Upper lobe of right lung (tissue), 1 donor: ENCODE data around the gene SLMAP. TPM values are rescaled to one million over a fixed set of nuclear protein-coding genes. Genes with fewer than 3 reads are reported as not detected.

Experiments
- ATAC-seq: fragments of 200-7000 bp; cut with Tn5 transposase; one replicate; pipeline ENCODE4 v1.9.1; 2020; ENCODE audit warnings: mild to moderate bottlenecking, moderate library complexity
- DNase-seq: peaks from one replicate; pipeline ENCODE4 v3.0.0-alpha.2; 2020
- H3K27ac ChIP-seq: fragments of 200-600 bp; one replicate; pipeline ENCODE4 v1.8.0; 2022
- H3K27me3 ChIP-seq: fragments of 200-600 bp; one replicate; pipeline ENCODE4 v1.8.0; 2022; ENCODE audit warnings: mild to moderate bottlenecking
- H3K36me3 ChIP-seq: fragments of 200-600 bp; one replicate; pipeline ENCODE4 v1.8.0; 2022
- H3K4me1 ChIP-seq: fragments of 200-600 bp; one replicate; pipeline ENCODE4 v1.8.0; 2022
- H3K4me3 ChIP-seq: fragments of 200-600 bp; one replicate; pipeline ENCODE4 v1.8.0; 2022; ENCODE audit warnings: mild to moderate bottlenecking
- H3K9me3 ChIP-seq: fragments of 200-600 bp; one replicate; pipeline ENCODE4 v1.8.0; 2022
- intact Hi-C: fragments of 100-400 bp; cut with DNase I; formaldehyde crosslinking; loops from one replicate; pipeline ENCODE4 v1.11.0; 2022
- total RNA-seq: library from RNA; stranded (reverse); fragmentation: NEBNext Ultra II Directional; extraction: Animal tissue kit (Norgen Biotek cat#: 25700); gene quantifications from one replicate; pipeline ENCODE4 v1.2.1, GENCODE V29; 2021
- TF ChIP-seq, protein P1 (sequence below): fragments of 200-600 bp; IDR thresholded peaks from one replicate; pipeline ENCODE4 v1.8.0; 2022; ENCODE audit warnings: antibody characterized with exemption
- donor health status: DM: no; HTN: yes; CAD: no; lungs with severe emphysema.

The SLMAP gene
- total RNA-seq, 1 donor from 2014 or later: 65.2 TPM

DNA sequence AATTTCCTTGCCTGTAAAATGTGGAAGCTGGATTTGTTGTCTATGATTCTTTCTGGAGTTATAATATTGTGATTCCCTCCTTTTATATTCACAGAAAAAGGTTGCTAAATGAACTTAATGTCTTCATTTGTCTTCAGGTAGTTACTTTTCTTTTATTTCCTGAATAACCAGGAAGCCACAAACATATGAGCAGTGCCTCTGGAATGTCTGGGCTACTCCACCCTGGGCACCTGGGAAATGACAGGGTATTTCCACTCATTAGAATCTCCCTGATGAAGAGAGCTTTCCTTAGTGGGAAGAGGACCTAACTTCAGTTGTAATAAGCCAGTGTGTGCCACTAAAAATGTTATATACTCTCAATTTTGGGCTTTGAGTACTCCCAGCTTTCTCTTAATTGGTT, 3.8 kb upstream of the SLMAP start:
- Histone ChIP-seq H3K4me1 (peaks cover 1% of the 10 kb centered on the region), H3K9me3 (no peaks in the 10 kb centered on the region), H3K27ac (no peak overlapping the region), H3K27me3 (no peaks in the 10 kb centered on the region), H3K36me3 (no peaks in the 10 kb centered on the region), H3K4me3 (no peak overlapping the region)
- intact Hi-C loops: no loop called here
- TF ChIP-seq, protein P1, sequence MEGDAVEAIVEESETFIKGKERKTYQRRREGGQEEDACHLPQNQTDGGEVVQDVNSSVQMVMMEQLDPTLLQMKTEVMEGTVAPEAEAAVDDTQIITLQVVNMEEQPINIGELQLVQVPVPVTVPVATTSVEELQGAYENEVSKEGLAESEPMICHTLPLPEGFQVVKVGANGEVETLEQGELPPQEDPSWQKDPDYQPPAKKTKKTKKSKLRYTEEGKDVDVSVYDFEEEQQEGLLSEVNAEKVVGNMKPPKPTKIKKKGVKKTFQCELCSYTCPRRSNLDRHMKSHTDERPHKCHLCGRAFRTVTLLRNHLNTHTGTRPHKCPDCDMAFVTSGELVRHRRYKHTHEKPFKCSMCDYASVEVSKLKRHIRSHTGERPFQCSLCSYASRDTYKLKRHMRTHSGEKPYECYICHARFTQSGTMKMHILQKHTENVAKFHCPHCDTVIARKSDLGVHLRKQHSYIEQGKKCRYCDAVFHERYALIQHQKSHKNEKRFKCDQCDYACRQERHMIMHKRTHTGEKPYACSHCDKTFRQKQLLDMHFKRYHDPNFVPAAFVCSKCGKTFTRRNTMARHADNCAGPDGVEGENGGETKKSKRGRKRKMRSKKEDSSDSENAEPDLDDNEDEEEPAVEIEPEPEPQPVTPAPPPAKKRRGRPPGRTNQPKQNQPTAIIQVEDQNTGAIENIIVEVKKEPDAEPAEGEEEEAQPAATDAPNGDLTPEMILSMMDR: no peak
- no peak for ATAC-seq
- DNase-seq: no peak

- DNase-seq (no peak), ATAC-seq (no peak)
- Histone ChIP-seq H3K4me1 (peaks cover 9% of the 10 kb centered on the region), H3K27me3 (no peaks in the 10 kb centered on the region), H3K9me3 (no peaks in the 10 kb centered on the region), H3K36me3 (no peaks in the 10 kb centered on the region), H3K27ac (no peak overlapping the region), H3K4me3 (no peak overlapping the region)
- intact Hi-C loops: no loop called here
- TF ChIP-seq, protein P1: no peak
These were observed 3.1 kb upstream of the SLMAP start for GRCh38 chr3:57753016-57753415.

- ATAC-seq (no peak), DNase-seq (no peak)
- TF ChIP-seq, protein P1: peak; percentile 22
- H3K4me1 ChIP-seq: peaks cover 31% of the 10 kb centered on the region
- peak overlapping the region; percentile 83 for H3K4me3 ChIP-seq
- no peaks in the 10 kb centered on the region for H3K9me3 ChIP-seq
- H3K27ac ChIP-seq: peak overlapping the region; percentile 87
- no peaks in the 10 kb centered on the region for H3K27me3 ChIP-seq
- H3K36me3 ChIP-seq: peaks cover 10% of the 10 kb centered on the region
- intact Hi-C loops: no loop called here
These were observed 787 bp upstream of the SLMAP start for GRCh38 chr3:57755368-57755675.

DNA sequence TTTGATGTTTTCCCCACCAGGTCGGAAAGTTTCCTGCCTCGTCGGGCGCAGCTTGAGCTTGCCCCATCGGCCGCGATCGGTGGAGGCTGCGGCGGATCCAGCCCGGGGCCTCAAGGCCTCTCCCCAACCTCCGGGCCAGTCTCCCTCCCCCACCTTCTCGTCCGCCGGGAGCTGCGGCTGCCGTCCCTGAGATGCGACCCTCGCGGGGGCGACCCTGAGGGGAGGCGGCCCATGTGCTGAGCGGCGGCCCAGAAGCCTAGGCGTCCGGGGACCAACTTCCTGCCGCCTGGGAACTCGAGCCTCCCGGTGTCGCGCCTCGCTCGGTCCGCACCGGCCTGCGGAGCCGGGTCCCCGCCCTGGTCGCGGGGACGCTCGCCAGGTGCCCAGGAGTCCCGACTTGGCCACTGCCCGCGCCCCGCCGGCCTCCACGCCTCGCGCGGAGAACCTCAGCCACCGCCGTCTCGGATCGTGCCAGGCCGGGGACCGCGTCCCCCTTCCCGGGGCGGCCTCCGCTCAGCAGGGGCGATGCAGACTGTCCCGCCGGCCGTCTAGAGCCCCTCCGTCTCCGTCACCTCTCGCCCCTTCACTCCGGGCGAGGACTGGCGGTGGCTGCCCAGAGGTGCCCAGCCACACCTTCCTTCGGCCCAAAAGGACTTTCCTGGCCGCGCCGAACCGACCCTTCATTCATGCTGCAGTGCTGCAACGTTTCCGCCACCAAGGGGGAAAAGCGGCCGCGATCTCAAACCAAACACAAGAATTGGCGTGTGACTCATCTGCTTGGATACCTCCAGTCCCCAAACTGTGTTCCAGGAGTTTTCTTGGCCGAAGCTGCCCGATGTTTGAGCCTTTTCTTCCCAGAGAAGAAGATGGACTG, 656 bp downstream of the SLMAP start:
- H3K27me3 ChIP-seq: no peaks in the 10 kb centered on the region
- intact Hi-C loops: no loop called here
- peak; percentile 59 for ATAC-seq
- H3K4me1 ChIP-seq: peaks cover 40% of the 10 kb centered on the region
- peak; percentile 75 for DNase-seq
- no peaks in the 10 kb centered on the region for H3K9me3 ChIP-seq
- TF ChIP-seq, protein P1: no peak
- peak overlapping the region; percentile 87 for H3K27ac ChIP-seq
- peak overlapping the region; percentile 83 for H3K4me3 ChIP-seq
- H3K36me3 ChIP-seq: peaks cover 10% of the 10 kb centered on the region

- peaks cover 10% of the 10 kb centered on the region for H3K36me3 ChIP-seq
- H3K4me1 ChIP-seq: peaks cover 42% of the 10 kb centered on the region
- TF ChIP-seq, protein P1: no peak
- ATAC-seq: no peak
- H3K4me3 ChIP-seq: peak overlapping the region; percentile 83
- intact Hi-C loops: no loop called here
- H3K27me3 ChIP-seq: no peaks in the 10 kb centered on the region
- DNase-seq: peak; percentile 64
- H3K27ac ChIP-seq: no peak overlapping the region
- no peaks in the 10 kb centered on the region for H3K9me3 ChIP-seq
These were observed 1.7 kb downstream of the SLMAP start for GRCh38 chr3:57757642-57758297.
